Hippocampal formation (tissue), 2 donors: Measurements from ENCODE around the gene ZBED2.

Source experiments
- DNase-seq, 2 donors: peaks; one replicate each; lab custom pipeline; 2025; lab: John Stamatoyannopoulos, UW

Gene ZBED2

GRCh38 chr3:111603679-111604078 lies 8.5 kb upstream of the ZBED2 start:
- no peak for DNase-seq

DNA sequence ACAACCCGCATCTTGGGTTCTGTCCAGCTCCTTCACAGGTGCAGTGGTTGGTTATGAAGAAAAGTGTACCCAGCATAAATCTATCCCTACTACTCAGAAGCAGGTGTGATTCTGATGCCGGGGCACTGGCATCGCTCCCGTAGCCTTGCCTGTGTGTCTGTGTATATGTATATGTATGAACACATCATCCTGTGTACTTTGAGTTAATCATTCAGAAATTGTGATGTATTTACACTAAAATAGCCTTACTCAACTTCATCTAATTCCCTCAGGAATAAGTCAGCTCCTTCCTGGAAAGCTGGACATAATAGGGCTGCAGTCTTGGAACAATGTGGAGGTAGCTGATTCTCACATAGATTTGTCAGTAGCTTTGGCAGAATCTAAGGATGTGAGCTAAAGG lies 6.7 kb upstream of the ZBED2 start:
- no peak for DNase-seq

DNA sequence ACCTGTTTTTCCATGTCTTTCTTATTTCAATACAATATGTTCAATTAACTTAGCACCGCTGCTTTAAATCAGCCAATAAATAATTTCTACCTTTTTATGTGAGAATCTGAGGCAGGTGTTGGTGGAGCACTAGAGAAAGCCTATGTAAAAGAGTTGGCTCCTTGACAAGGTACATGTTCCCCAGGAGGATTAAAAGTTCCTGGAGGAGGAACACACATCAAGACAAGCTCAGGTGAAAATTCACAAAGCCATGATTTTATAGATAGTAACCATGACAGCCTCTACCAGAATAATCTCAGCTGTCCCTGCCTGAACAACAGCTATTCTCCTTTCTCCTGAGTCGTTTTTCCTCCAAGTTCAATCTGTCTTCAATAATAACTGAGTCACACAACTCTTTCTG lies 3.4 kb upstream of the ZBED2 start:
- DNase-seq: no peak

GRCh38 chr3:111598139-111598538 lies 3.0 kb upstream of the ZBED2 start:
- DNase-seq: no peak

DNA sequence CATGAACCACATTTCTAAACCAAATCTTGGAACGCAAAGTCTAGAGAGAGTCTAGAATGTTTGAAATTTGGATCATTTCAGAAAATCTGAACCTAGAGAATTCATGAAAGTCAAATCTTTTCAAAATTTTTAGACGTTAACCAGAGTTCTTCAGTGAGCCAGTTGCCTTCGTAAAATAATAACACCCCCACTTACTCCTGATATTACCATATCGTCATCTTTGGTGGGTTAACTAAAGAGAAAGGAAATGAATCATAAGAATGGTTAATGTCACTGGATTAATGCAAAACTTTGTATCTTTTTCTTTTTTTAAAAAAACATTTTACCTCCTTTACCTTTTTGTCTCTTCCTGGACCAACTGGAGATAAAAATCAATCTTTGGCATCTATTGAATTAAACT lies 1.2 kb upstream of the ZBED2 start:
- DNase-seq: no peak

- no peak for DNase-seq
These were observed 365 bp downstream of the ZBED2 start for GRCh38 chr3:111594781-111595180.

- no peak for DNase-seq
These were observed 941 bp downstream of the ZBED2 start for GRCh38 chr3:111594205-111594604.

DNA sequence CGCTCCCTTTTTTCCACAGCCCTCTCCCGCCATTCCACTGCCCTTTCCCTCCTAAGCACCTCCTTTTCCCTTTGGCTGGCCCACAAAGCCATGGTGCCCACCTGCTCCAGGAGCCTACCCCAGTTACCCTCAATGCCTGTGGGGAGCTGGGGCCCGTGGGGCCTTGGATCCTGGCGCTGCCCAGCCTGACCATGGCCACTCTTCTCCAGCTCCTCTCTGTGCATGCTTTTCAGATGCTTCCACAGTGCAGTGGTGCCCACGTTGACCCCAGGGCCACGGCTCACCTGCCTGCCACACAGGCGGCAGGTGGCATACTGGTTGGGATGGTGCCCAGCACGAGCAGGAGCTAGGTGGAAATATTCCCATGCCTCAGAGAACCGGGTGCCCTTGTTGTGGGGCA lies 1.5 kb downstream of the ZBED2 start:
- DNase-seq: no peak

GRCh38 chr3:111592936-111593335 lies 2.2 kb downstream of the ZBED2 start:
- DNase-seq: no peak

DNA sequence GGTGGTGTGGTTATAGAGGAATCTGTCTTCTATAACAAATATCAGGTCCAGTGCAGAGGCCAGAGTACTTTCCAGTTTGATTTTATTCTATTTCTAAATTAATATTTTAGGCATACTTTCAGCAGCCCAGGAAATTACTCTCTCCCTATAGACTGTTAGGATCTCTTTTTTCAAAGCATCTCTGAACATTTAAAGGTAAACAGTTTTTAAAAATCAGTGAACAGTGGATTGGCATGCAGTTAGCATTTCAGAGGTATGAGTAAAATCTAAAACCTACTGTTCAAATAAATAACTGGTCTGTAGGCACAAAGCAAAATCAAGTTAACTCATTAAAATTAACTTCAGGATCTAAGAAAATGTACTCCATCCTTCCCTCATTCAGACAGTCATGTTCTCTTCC lies 3.0 kb downstream of the ZBED2 start:
- no peak for DNase-seq

DNA sequence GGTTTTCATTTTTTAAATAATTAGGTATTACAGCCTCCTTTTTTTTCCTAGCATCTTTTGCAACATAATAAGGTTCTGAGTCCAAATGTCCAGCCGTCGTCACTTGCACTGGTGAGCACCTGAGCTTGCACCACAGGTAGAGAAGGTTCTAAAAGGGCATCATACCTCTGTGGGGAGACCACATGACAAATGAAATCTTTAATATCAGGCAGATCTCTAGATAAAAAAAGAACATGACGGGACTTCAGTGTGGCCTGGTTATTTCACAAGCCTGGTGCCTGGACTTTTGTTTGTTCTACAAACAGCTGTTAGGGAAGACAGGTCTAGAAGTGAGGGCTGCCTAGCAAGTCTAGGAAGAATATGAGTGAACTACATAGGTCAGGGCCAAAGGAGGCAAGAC lies 3.6 kb downstream of the ZBED2 start:
- no peak for DNase-seq

- DNase-seq: no peak
These were observed 5.0 kb downstream of the ZBED2 start for GRCh38 chr3:111590143-111590491.

GRCh38 chr3:111589303-111590142 lies 5.6 kb downstream of the ZBED2 start:
- DNase-seq: no peak

- DNase-seq: no peak
These were observed 6.6 kb downstream of the ZBED2 start for GRCh38 chr3:111588527-111588926.

DNA sequence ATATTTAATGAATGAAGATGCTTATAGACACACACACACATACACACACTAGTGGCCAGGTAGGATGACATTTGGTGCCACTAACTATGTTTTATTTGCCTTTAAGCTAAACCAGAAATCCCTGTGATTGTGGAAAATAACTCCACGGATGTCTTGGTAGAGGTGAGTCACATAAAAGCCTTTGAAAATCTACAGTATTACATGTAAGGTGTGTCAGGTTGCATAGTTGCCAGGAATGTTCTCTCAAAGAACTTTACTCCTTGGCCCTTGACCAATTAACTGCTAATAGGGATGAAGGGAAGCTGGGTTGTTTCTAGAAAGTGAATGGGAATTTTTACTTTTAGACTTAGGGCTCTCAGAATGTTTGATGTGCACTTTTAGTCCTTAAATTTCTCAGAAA lies 9.9 kb downstream of the ZBED2 start:
- DNase-seq: no peak

DNA sequence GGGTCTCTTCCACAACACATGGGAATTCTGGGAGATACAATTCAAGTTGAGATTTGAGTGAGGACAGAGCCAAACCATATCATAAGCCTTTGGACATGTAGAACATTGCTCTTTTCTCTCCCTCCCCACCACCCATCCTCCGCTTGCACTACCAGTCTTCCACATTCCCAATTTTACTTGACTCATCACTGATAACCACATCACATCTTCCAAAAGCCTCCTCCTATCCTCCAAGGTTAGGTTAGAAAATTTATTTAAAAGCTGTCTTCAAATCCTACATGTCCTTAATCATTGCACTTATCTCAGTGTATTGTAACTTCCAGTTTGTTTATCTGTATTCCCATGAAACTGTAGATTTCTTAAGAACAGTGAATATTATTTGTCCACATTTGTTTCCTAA lies 10.4 kb downstream of the ZBED2 start:
- DNase-seq: no peak

GRCh38 chr3:111582120-111582474 lies 13.0 kb downstream of the ZBED2 start:
- no peak for DNase-seq

DNA sequence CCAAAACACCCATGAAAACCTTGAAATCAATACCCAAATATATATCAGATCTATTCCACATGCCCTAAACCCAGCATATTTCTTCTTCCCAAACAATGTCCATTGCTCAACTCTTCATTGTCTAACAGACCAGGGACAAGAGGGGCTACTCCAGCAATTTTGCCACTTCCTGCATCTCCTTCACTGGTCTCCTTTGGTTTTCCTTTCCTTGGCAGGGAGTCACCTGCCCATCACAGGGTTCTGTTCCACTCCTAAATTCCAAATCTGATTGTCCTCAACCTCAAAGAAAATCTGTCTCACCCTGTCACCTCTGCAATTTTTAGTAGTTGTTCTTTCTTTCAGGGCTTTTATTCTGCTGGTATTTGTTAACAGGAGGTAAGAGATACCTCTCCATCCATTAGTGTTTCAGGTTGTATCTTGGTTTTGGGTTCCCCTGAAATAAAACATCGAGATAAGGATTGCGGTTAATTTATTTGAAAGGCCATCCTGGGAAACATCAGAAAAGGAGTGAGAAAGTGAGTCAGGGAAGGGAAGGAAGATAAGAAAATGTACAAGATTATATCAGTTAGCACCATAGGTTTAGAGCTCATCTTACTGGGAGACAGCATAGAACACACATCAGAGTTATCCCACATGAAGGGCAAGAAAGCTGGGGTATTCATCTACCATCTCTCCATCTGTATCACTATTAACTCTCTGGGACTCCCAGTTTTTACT lies 13.6 kb downstream of the ZBED2 start:
- no peak for DNase-seq

DNA sequence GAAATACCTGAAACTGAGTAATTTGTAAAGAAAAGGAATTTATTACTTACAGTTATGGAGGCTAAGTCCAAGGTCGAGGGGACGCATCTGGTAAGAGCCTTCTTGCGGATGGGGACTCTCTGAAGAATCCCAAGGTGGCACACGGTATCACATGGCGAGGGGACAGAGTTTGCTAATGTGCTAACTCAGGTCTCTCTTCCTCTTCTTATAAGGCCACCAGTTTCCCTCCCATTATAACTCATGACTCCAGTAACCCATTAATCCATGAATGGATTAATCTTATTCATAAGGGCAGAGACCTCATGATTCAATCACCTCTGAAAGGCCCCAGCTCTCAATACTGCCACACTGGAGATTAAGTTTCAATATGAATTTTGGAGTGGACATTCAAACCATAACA lies 15.7 kb downstream of the ZBED2 start:
- no peak for DNase-seq

DNA sequence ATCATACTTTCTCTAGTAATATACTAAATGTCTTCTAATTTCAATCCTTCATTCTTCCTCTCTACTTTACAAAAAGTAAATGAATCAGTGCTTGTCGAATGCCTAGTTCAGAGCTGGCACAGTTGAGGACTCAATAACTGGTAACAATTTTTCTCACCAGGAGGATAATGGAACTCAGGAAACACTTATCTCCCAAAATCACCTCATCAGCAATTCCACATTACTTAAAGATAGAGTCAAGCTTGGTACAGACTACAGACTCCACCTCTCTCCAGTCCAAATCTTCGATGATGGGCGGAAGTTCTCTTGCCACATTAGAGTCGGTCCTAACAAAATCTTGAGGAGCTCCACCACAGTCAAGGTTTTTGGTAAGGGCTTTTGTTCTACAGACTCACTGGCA lies 16.3 kb downstream of the ZBED2 start:
- DNase-seq: no peak

- DNase-seq: no peak
These were observed 17.1 kb downstream of the ZBED2 start for GRCh38 chr3:111577798-111578685.

GRCh38 chr3:111577113-111577512 lies 18.0 kb downstream of the ZBED2 start:
- DNase-seq: no peak
